Measurements from ENCODE around the gene PTH1R. TPM values are rescaled to one million over a fixed set of nuclear protein-coding genes. Genes with fewer than 3 reads are reported as not detected.
A peak's percentile ranks its signal among the peaks of the same experiment; 100 is the strongest.

Gene PTH1R
- polyA plus RNA-seq, 3 donors: not detected

DNA sequence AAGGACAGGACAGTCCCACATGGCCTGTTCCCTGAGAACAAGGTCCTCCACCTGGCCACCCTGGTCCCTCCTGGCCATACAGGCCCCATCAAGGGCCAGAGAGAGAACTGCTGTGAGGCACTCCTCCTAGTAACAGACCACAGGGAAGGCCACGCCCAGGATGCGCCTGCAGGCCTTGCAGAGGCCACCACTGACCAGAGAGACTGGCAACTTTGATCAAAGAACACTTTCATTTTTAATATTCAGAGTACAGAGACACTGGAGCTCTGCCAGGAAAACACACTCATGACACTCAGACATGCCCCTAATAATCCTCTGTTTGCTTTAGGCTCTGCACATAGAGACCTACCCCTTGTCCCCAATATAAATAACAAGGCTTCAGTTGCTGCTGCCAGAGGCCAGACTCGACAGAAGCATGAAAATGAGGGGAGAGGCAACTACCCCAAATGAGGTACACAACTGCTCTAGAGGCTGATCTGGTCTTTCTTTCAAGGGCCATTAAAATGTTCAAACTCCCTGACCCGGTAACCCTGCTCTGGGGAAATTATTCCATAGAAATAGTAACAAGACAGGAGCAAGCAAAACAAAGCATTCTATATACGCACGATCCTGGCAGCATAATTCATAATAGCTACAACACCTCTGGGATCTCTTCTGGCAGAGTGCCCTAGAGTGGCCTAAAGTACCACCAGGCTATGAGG, 54.3 kb downstream of the PTH1R start:
- intact Hi-C loops (cut with micrococcal nuclease): loop anchor here in 1 of 2 donors (5.0 kb wide), 1 partner anchor 46 kb away; the partner anchor contains the start of genes CCDC12 and NBEAL2
- no peaks in the 10 kb centered on the region for H3K9me3 ChIP-seq (replicated peaks in 1 of 2; ENCODE audit: control insufficient read depth in 1 of 2, insufficient read depth in 1 of 2, low read length in 2 of 2)
- 3% methylated on average over 3 of the region's 6 CpGs for WGBS (ENCODE audit: insufficient coverage)
- H3K4me1 ChIP-seq (ENCODE audit: control insufficient read depth in 1 of 2, insufficient read depth in 2 of 2, low read length in 2 of 2): peaks cover 100% of the 10 kb centered on the region in 2 donors
- H3K27ac Mint-ChIP-seq: peak overlapping the region; percentile 91 to 98 (median 94)
- peaks cover 96% of the 10 kb centered on the region for H3K4me1 Mint-ChIP-seq
- peaks cover 21 to 29% of the 10 kb centered on the region in 2 donors for H3K36me3 Mint-ChIP-seq
- DNase-seq: peak in 2 of 3 donors; percentile 51 to 77
- peak overlapping the region in 1 of 3 experiments; percentile 57 for H3K4me3 ChIP-seq (replicated peaks in 1 of 3; ENCODE audit: low read depth in 2 of 3, low read length in 3 of 3)
- H4K20me1 ChIP-seq (ENCODE audit: insufficient read depth, low read length): peaks cover 4% of the 10 kb centered on the region
- peaks cover 72% of the 10 kb centered on the region for H3K79me2 ChIP-seq (ENCODE audit: insufficient read depth, low read length)
- H3K9ac ChIP-seq (ENCODE audit: insufficient read depth, low read length, poor library complexity, severe bottlenecking): peak overlapping the region; percentile 39
- H3K27ac ChIP-seq (ENCODE audit: low read depth in 1 of 2, low read length in 2 of 2): peak overlapping the region; percentile 91 to 94
- H3K27me3 Mint-ChIP-seq (ENCODE audit: low read depth in 3 of 3): no peaks in the 10 kb centered on the region
- no peak overlapping the region for H2AFZ ChIP-seq (ENCODE audit: insufficient read depth, low read depth, low read length, poor library complexity, severe bottlenecking)
- H3K4me3 Mint-ChIP-seq: peak overlapping the region; percentile 68 to 77
- TF ChIP-seq, protein P1, sequence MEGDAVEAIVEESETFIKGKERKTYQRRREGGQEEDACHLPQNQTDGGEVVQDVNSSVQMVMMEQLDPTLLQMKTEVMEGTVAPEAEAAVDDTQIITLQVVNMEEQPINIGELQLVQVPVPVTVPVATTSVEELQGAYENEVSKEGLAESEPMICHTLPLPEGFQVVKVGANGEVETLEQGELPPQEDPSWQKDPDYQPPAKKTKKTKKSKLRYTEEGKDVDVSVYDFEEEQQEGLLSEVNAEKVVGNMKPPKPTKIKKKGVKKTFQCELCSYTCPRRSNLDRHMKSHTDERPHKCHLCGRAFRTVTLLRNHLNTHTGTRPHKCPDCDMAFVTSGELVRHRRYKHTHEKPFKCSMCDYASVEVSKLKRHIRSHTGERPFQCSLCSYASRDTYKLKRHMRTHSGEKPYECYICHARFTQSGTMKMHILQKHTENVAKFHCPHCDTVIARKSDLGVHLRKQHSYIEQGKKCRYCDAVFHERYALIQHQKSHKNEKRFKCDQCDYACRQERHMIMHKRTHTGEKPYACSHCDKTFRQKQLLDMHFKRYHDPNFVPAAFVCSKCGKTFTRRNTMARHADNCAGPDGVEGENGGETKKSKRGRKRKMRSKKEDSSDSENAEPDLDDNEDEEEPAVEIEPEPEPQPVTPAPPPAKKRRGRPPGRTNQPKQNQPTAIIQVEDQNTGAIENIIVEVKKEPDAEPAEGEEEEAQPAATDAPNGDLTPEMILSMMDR (IDR thresholded peaks at IDR 0.05): no peak
- H3K27me3 ChIP-seq (ENCODE audit: control insufficient read depth in 2 of 2, insufficient read depth in 2 of 2, low read length in 2 of 2): no peaks in the 10 kb centered on the region
- H3K4me2 ChIP-seq (replicated peaks; ENCODE audit: extremely low read depth, low read length, poor library complexity, severe bottlenecking): peak overlapping the region; percentile 69
- H3K9me3 Mint-ChIP-seq: peaks cover 0 to 7% (median 3%) of the 10 kb centered on the region in 7 donors
- H3K36me3 ChIP-seq (replicated peaks in 1 of 2; ENCODE audit: control insufficient read depth in 1 of 2, insufficient read depth in 2 of 2, low read length in 2 of 2): peaks cover under 1 to 2% of the 10 kb centered on the region in 2 donors

DNA sequence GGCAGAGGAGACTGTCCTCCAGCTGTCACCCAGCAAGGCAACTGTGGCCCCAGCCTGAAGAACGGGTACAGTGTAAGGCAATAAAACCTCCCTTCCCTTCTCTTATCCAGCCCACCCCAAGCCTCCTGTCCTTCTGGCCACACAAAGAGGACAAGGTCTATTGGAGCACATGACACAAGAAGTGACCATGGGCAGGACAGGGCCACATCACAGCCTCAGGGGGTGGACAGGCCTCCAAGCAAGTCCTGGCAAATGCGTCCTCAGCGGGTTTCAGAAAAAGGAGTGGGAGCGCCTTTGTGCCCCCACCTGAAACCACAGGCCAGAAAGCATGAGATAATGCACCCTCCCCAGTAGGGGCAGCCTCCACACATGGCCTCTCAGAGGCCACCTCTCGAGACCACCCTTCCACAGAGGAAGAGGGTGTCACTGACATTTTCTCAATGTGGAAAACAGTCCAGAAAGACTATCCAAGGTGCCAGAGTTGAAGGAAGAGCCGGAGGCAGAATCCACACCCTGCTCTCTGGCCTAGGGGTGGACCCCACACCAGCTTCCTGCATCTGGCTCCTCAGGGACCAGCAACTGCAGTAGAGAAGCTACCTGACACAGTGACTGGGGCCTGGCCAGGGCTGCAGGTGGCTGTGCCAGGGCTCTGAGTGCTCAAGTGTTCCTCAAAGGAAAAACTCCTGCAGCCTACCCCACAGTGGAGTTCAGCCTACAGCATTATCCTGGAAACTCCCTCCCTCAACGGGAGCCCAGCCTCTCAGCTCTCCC, 55.1 kb downstream of the PTH1R start:
- Histone ChIP-seq H3K9ac (ENCODE audit: insufficient read depth, low read length, poor library complexity, severe bottlenecking) (no peak overlapping the region), H3K79me2 (ENCODE audit: insufficient read depth, low read length) (peaks cover 81% of the 10 kb centered on the region), H3K27me3 (ENCODE audit: control insufficient read depth in 2 of 2, insufficient read depth in 2 of 2, low read length in 2 of 2) (no peaks in the 10 kb centered on the region), H3K4me1 (ENCODE audit: control insufficient read depth in 1 of 2, insufficient read depth in 2 of 2, low read length in 2 of 2) (peaks cover 100% of the 10 kb centered on the region in 2 donors), H3K9me3 (replicated peaks in 1 of 2; ENCODE audit: control insufficient read depth in 1 of 2, insufficient read depth in 1 of 2, low read length in 2 of 2) (no peaks in the 10 kb centered on the region), H3K27ac (ENCODE audit: low read depth in 1 of 2, low read length in 2 of 2) (peak overlapping the region; percentile 91 to 94), H4K20me1 (ENCODE audit: insufficient read depth, low read length) (no peaks in the 10 kb centered on the region), H3K36me3 (replicated peaks in 1 of 2; ENCODE audit: control insufficient read depth in 1 of 2, insufficient read depth in 2 of 2, low read length in 2 of 2) (peaks cover 8 to 11% of the 10 kb centered on the region in 2 donors), H3K4me2 (replicated peaks; ENCODE audit: extremely low read depth, low read length, poor library complexity, severe bottlenecking) (peak overlapping the region; percentile 69), H3K4me3 (replicated peaks in 1 of 3; ENCODE audit: low read depth in 2 of 3, low read length in 3 of 3) (peak overlapping the region in 1 of 3 experiments; percentile 57), H2AFZ (ENCODE audit: insufficient read depth, low read depth, low read length, poor library complexity, severe bottlenecking) (no peak overlapping the region)
- peak overlapping the region; percentile 91 to 98 (median 94) for H3K27ac Mint-ChIP-seq
- intact Hi-C loops (cut with micrococcal nuclease): loop anchor here in 1 of 2 donors (5.0 kb wide), 1 partner anchor 45 kb away; the partner anchor contains the start of genes CCDC12 and NBEAL2
- H3K27me3 Mint-ChIP-seq (ENCODE audit: low read depth in 3 of 3): no peaks in the 10 kb centered on the region
- no peak for DNase-seq
- peaks cover 27 to 38% of the 10 kb centered on the region in 2 donors for H3K36me3 Mint-ChIP-seq
- H3K4me3 Mint-ChIP-seq: peak overlapping the region; percentile 68 to 77
- TF ChIP-seq, protein P1 (IDR thresholded peaks at IDR 0.05): no peak
- WGBS (ENCODE audit: insufficient coverage): 75% methylated on average over 4 of the region's 7 CpGs
- H3K9me3 Mint-ChIP-seq: peaks cover 0 to 7% (median 3%) of the 10 kb centered on the region in 7 donors
- peaks cover 96% of the 10 kb centered on the region for H3K4me1 Mint-ChIP-seq
